GM19463 (cell line): Measurements from ENCODE around the gene DDOST.

Source experiments
- ATAC-seq: cut with Tn5 transposase; IDR thresholded peaks from one replicate; pipeline ENCODE4 v1.9.1; 2021; ENCODE audit warnings: mild to moderate bottlenecking, moderate library complexity; ENCODE audit not compliant: unreplicated experiment

DDOST gene

GRCh38 chr1:20663365-20663764 is 2.2 kb upstream of the DDOST start:
- no peak for ATAC-seq

GRCh38 chr1:20662110-20662475 is 924 bp upstream of the DDOST start:
- no peak for ATAC-seq

GRCh38 chr1:20660847-20661206 is 342 bp downstream of the DDOST start:
- ATAC-seq: no peak

GRCh38 chr1:20660363-20660762 is 806 bp downstream of the DDOST start:
- ATAC-seq: no peak

GRCh38 chr1:20658166-20658915 is 2.8 kb downstream of the DDOST start:
- ATAC-seq: no peak

- no peak for ATAC-seq
These were observed 4.1 kb downstream of the DDOST start for GRCh38 chr1:20657024-20657423.

- no peak for ATAC-seq
These were observed 7.0 kb downstream of the DDOST start for GRCh38 chr1:20654104-20654690.

- ATAC-seq: no peak
These were observed 8.9 kb downstream of the DDOST start for GRCh38 chr1:20652300-20652699.

- ATAC-seq: no peak
These were observed 12.2 kb downstream of the DDOST start for GRCh38 chr1:20648946-20649345.

GRCh38 chr1:20648438-20648837 is 12.7 kb downstream of the DDOST start:
- ATAC-seq: no peak

GRCh38 chr1:20645414-20645813 is 15.8 kb downstream of the DDOST start:
- no peak for ATAC-seq

GRCh38 chr1:20644416-20644815 is 16.8 kb downstream of the DDOST start:
- no peak for ATAC-seq

- no peak for ATAC-seq
These were observed 18.1 kb downstream of the DDOST start for GRCh38 chr1:20643080-20643479.

GRCh38 chr1:20641975-20642374 is 19.2 kb downstream of the DDOST start:
- ATAC-seq: no peak

- ATAC-seq: no peak
These were observed 21.0 kb downstream of the DDOST start for GRCh38 chr1:20640183-20640597.

- ATAC-seq: no peak
These were observed 24.3 kb downstream of the DDOST start for GRCh38 chr1:20636785-20637347.

- no peak for ATAC-seq
These were observed 26.5 kb downstream of the DDOST start for GRCh38 chr1:20634594-20635084.

GRCh38 chr1:20634065-20634593 is 27.0 kb downstream of the DDOST start:
- ATAC-seq: no peak

- ATAC-seq: peak; percentile 61
These were observed 27.7 kb downstream of the DDOST start, which contains the start of gene PINK1 for GRCh38 chr1:20633190-20634064. PINK1 (plus strand) TSS chr1:20633458; CDS start chr1:20633549, 91 bp downstream.

GRCh38 chr1:20632386-20632785 is 28.8 kb downstream of the DDOST start:
- ATAC-seq: no peak

- ATAC-seq: no peak
These were observed 30.4 kb downstream of the DDOST start for GRCh38 chr1:20630729-20631128.
